ENCODE results near the gene PEX7.

PEX7 gene

GRCh38 chr6:136782021-136782770, 40.2 kb upstream of the PEX7 start:
- H3K9me2 ChIP-seq (replicated peaks; ENCODE audit: control insufficient read depth, low read length): no peaks in the 10 kb centered on the region
- no peak overlapping the region for H3K4me3 ChIP-seq (ENCODE audit: low read length)
- H3K27me3 ChIP-seq (ENCODE audit: control insufficient read depth, low read length): peaks cover 30% of the 10 kb centered on the region
- H3K36me3 ChIP-seq (ENCODE audit: control insufficient read depth, low read length): no peaks in the 10 kb centered on the region
- H3K4me2 ChIP-seq (ENCODE audit: low read length): no peak overlapping the region
- H3K27ac ChIP-seq (ENCODE audit: low read depth, low read length): no peak overlapping the region
- no peak for TF ChIP-seq CTCF (IDR thresholded peaks at IDR 0.05; ENCODE audit: low read depth, low read length, poor library complexity, severe bottlenecking)
- TF ChIP-seq EZH2phosphoT487 (IDR thresholded peaks at IDR 0.05; ENCODE audit: borderline replicate concordance, low read length): no peak
- H3F3A ChIP-seq (ENCODE audit: control insufficient read depth, insufficient read depth): no peaks in the 10 kb centered on the region
- H3K9me3 ChIP-seq (ENCODE audit: control insufficient read depth, insufficient read depth, low read length): no peaks in the 10 kb centered on the region
- H3K4me1 ChIP-seq (ENCODE audit: control insufficient read depth, low read length): peaks cover 23% of the 10 kb centered on the region
- no peaks in the 10 kb centered on the region for H4K20me1 ChIP-seq (ENCODE audit: control insufficient read depth, insufficient read depth, low read depth, low read length)
- H3K79me2 ChIP-seq (ENCODE audit: control insufficient read depth, low read length): no peaks in the 10 kb centered on the region

- Histone ChIP-seq H3K27me3 (ENCODE audit: control insufficient read depth, low read length) (peaks cover 37% of the 10 kb centered on the region), H3K4me1 (ENCODE audit: control insufficient read depth, low read length) (peaks cover 23% of the 10 kb centered on the region), H4K20me1 (ENCODE audit: control insufficient read depth, insufficient read depth, low read depth, low read length) (no peaks in the 10 kb centered on the region), H3F3A (ENCODE audit: control insufficient read depth, insufficient read depth) (no peaks in the 10 kb centered on the region), H3K9me3 (ENCODE audit: control insufficient read depth, insufficient read depth, low read length) (no peaks in the 10 kb centered on the region), H3K4me3 (ENCODE audit: low read length) (no peak overlapping the region), H3K9me2 (replicated peaks; ENCODE audit: control insufficient read depth, low read length) (no peaks in the 10 kb centered on the region), H3K4me2 (ENCODE audit: low read length) (no peak overlapping the region), H3K36me3 (ENCODE audit: control insufficient read depth, low read length) (no peaks in the 10 kb centered on the region), H3K79me2 (ENCODE audit: control insufficient read depth, low read length) (no peaks in the 10 kb centered on the region), H3K27ac (ENCODE audit: low read depth, low read length) (no peak overlapping the region)
- no peak for TF ChIP-seq EZH2phosphoT487 (IDR thresholded peaks at IDR 0.05; ENCODE audit: borderline replicate concordance, low read length)
- no peak for TF ChIP-seq CTCF (IDR thresholded peaks at IDR 0.05; ENCODE audit: low read depth, low read length, poor library complexity, severe bottlenecking)
Observed at GRCh38 chr6:136783021-136783420, 39.4 kb upstream of the PEX7 start.

- H4K20me1 ChIP-seq (ENCODE audit: control insufficient read depth, insufficient read depth, low read depth, low read length): no peaks in the 10 kb centered on the region
- no peaks in the 10 kb centered on the region for H3K9me2 ChIP-seq (replicated peaks; ENCODE audit: control insufficient read depth, low read length)
- no peaks in the 10 kb centered on the region for H3K9me3 ChIP-seq (ENCODE audit: control insufficient read depth, insufficient read depth, low read length)
- no peaks in the 10 kb centered on the region for H3K79me2 ChIP-seq (ENCODE audit: control insufficient read depth, low read length)
- no peak overlapping the region for H3K4me2 ChIP-seq (ENCODE audit: low read length)
- H3F3A ChIP-seq (ENCODE audit: control insufficient read depth, insufficient read depth): no peaks in the 10 kb centered on the region
- H3K36me3 ChIP-seq (ENCODE audit: control insufficient read depth, low read length): no peaks in the 10 kb centered on the region
- H3K4me1 ChIP-seq (ENCODE audit: control insufficient read depth, low read length): peaks cover 25% of the 10 kb centered on the region
- H3K4me3 ChIP-seq (ENCODE audit: low read length): no peak overlapping the region
- H3K27me3 ChIP-seq (ENCODE audit: control insufficient read depth, low read length): peaks cover 40% of the 10 kb centered on the region
- TF ChIP-seq EZH2phosphoT487 (IDR thresholded peaks at IDR 0.05; ENCODE audit: borderline replicate concordance, low read length) (no peak), CTCF (IDR thresholded peaks at IDR 0.05; ENCODE audit: low read depth, low read length, poor library complexity, severe bottlenecking) (no peak)
- H3K27ac ChIP-seq (ENCODE audit: low read depth, low read length): no peak overlapping the region
Observed at GRCh38 chr6:136783495-136784270, 38.7 kb upstream of the PEX7 start.
